Measurements from ENCODE around the gene HS3ST4. TPM values are rescaled to one million over a fixed set of nuclear protein-coding genes. Genes with fewer than 3 reads are reported as not detected.

Gene HS3ST4
- total and polyA plus RNA-seq, 10 of the 15 experiments (the other 5 are each of a cell fraction or from before 2014, with no cell fraction given): 0.05 TPM; not detected in 9

GRCh38 chr16:25957707-25958106 is 265.9 kb downstream of the HS3ST4 start (continued):
- TF ChIP-seq USF1 (IDR thresholded peaks at IDR 0.05; ENCODE audit: borderline replicate concordance, extremely low read length, insufficient read depth, low read depth, low read length): no peak
- TF ChIP-seq ZNF687 (IDR thresholded peaks at IDR 0.05): no peak
- no peak for TF ChIP-seq BCL3 (IDR thresholded peaks at IDR 0.05; ENCODE audit: borderline replicate concordance, insufficient read depth, low read depth, low read length, poor library complexity, severe bottlenecking)

- Histone ChIP-seq H3K4me1 (ENCODE audit: control insufficient read depth, insufficient read depth, low read length) (no peaks in the 10 kb centered on the region), H3K27me3 (replicated peaks in 1 of 2; ENCODE audit: control insufficient read depth in 2 of 2, insufficient read depth in 2 of 2, low read length in 1 of 2) (no peaks in the 10 kb centered on the region), H3K79me2 (ENCODE audit: control insufficient read depth, insufficient read depth, low read length) (no peaks in the 10 kb centered on the region), H3K4me2 (ENCODE audit: control insufficient read depth, insufficient read depth) (no peak overlapping the region), H2AFZ (ENCODE audit: control insufficient read depth, low read depth, low read length) (no peak overlapping the region), H3K9me3 (replicated peaks; ENCODE audit: control insufficient read depth, insufficient read depth, low read length) (no peaks in the 10 kb centered on the region), H3K36me3 (ENCODE audit: control insufficient read depth in 2 of 2, insufficient read depth in 2 of 2, low read length in 1 of 2) (no peaks in the 10 kb centered on the region), H3K9ac (ENCODE audit: control insufficient read depth, insufficient read depth, low read length) (no peak overlapping the region), H4K20me1 (ENCODE audit: control insufficient read depth, insufficient read depth) (no peaks in the 10 kb centered on the region), H3K27ac (ENCODE audit: control insufficient read depth, insufficient read depth) (no peak overlapping the region), H3K4me3 (no peak overlapping the region)
- POLR2A ChIA-PET: no interaction called here
- TF ChIP-seq ZBED1 (IDR thresholded peaks at IDR 0.05; ENCODE audit: borderline replicate concordance) (no peak), MYB (IDR thresholded peaks at IDR 0.05; ENCODE audit: borderline replicate concordance, low read depth, low read length) (no peak), HDAC2 (IDR thresholded peaks at IDR 0.05) (no peak), ZBTB4 (CRISPR knock-in tag; IDR thresholded peaks at IDR 0.05) (no peak)
- BruUV-seq (replicated peaks): no TSS peak
- no peak for FAIRE-seq
- no peak for ATAC-seq
- intact Hi-C loops (cut with micrococcal nuclease; ENCODE audit: unreplicated experiment) (no loop called here), in situ Hi-C loops (cut with MboI) (no loop called here)
- CTCF ChIA-PET: no interaction called here
- DNase-seq (ENCODE audit: low read depth, low spot score): no peak
- WGBS (ENCODE audit: insufficient coverage, insufficient replicate concordance, low lambda C conversion rate, missing lambda C conversion rate): 90% methylated on average over 2 of the region's 2 CpGs
- SMC1A ChIA-PET (ENCODE audit: uncharacterized antibody, unreplicated experiment): no interaction called here
- RAD21 ChIA-PET (ENCODE audit: unreplicated experiment): no interaction called here
These were observed 267.5 kb downstream of the HS3ST4 start for GRCh38 chr16:25959221-25959620.

Measured in GM12878 (cell line).